Osteocyte (in vitro differentiated cells): ENCODE results near the gene RMC1. TPM values are rescaled to one million over a fixed set of nuclear protein-coding genes. Genes with fewer than 3 reads are reported as not detected.

Experiments used
- DNase-seq: peaks from one replicate; pipeline ENCODE4 v3.0.0; 2021; ENCODE audit warnings: mixed read lengths; ENCODE audit not compliant: unreplicated experiment; ENCODE audit errors: extremely low spot score
- H3K27ac Mint-ChIP-seq: one replicate; pipeline ENCODE4 v1.8.0; 2021; ENCODE audit warnings: mild to moderate bottlenecking, mixed read lengths; ENCODE audit not compliant: unreplicated experiment
- H3K27me3 Mint-ChIP-seq: one replicate; pipeline ENCODE4 v1.8.0; 2021; ENCODE audit warnings: mixed read lengths; ENCODE audit not compliant: unreplicated experiment
- H3K36me3 Mint-ChIP-seq: one replicate; pipeline ENCODE4 v1.8.0; 2021; ENCODE audit warnings: mixed read lengths; ENCODE audit not compliant: unreplicated experiment
- H3K4me1 Mint-ChIP-seq: one replicate; pipeline ENCODE4 v1.8.0; 2021; ENCODE audit warnings: mixed read lengths; ENCODE audit not compliant: unreplicated experiment
- H3K4me3 Mint-ChIP-seq: one replicate; pipeline ENCODE4 v1.8.0; 2021; ENCODE audit warnings: mild to moderate bottlenecking, moderate library complexity, mixed read lengths; ENCODE audit not compliant: unreplicated experiment
- H3K9me3 Mint-ChIP-seq: one replicate; pipeline ENCODE4 v1.8.0; 2021; ENCODE audit warnings: mixed read lengths; ENCODE audit not compliant: unreplicated experiment
- total RNA-seq: library from RNA; stranded (reverse); gene quantifications from 2 replicates; pipeline ENCODE4 v1.2.1, GENCODE V29; 2021
- TF ChIP-seq, protein P1 (sequence below): fragments of 200-600 bp; sonication (generic); IDR thresholded peaks from 2 replicates; pipeline ENCODE4 v1.5.0; 2021; ENCODE audit warnings: antibody characterized with exemption, mild to moderate bottlenecking, moderate library complexity

Gene RMC1
- total RNA-seq, 1 donor from 2014 or later = 25.5 TPM

GRCh38 chr18:23493654-23494053 lies 9.7 kb upstream of the RMC1 start:
- TF ChIP-seq, protein P1, sequence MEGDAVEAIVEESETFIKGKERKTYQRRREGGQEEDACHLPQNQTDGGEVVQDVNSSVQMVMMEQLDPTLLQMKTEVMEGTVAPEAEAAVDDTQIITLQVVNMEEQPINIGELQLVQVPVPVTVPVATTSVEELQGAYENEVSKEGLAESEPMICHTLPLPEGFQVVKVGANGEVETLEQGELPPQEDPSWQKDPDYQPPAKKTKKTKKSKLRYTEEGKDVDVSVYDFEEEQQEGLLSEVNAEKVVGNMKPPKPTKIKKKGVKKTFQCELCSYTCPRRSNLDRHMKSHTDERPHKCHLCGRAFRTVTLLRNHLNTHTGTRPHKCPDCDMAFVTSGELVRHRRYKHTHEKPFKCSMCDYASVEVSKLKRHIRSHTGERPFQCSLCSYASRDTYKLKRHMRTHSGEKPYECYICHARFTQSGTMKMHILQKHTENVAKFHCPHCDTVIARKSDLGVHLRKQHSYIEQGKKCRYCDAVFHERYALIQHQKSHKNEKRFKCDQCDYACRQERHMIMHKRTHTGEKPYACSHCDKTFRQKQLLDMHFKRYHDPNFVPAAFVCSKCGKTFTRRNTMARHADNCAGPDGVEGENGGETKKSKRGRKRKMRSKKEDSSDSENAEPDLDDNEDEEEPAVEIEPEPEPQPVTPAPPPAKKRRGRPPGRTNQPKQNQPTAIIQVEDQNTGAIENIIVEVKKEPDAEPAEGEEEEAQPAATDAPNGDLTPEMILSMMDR = no peak
- H3K4me3 Mint-ChIP-seq = no peak overlapping the region
- H3K4me1 Mint-ChIP-seq = no peaks in the 10 kb centered on the region
- H3K27ac Mint-ChIP-seq = no peak overlapping the region
- H3K36me3 Mint-ChIP-seq = peaks cover 3% of the 10 kb centered on the region
- peaks cover 12% of the 10 kb centered on the region for H3K9me3 Mint-ChIP-seq
- no peak for DNase-seq
- H3K27me3 Mint-ChIP-seq = no peaks in the 10 kb centered on the region

GRCh38 chr18:23494992-23495391 lies 8.3 kb upstream of the RMC1 start:
- Mint-ChIP-seq H3K9me3 (peaks cover 12% of the 10 kb centered on the region), H3K27ac (no peak overlapping the region), H3K36me3 (peaks cover 3% of the 10 kb centered on the region), H3K27me3 (no peaks in the 10 kb centered on the region), H3K4me3 (no peak overlapping the region), H3K4me1 (no peaks in the 10 kb centered on the region)
- TF ChIP-seq, protein P1 = no peak
- DNase-seq = no peak

DNA sequence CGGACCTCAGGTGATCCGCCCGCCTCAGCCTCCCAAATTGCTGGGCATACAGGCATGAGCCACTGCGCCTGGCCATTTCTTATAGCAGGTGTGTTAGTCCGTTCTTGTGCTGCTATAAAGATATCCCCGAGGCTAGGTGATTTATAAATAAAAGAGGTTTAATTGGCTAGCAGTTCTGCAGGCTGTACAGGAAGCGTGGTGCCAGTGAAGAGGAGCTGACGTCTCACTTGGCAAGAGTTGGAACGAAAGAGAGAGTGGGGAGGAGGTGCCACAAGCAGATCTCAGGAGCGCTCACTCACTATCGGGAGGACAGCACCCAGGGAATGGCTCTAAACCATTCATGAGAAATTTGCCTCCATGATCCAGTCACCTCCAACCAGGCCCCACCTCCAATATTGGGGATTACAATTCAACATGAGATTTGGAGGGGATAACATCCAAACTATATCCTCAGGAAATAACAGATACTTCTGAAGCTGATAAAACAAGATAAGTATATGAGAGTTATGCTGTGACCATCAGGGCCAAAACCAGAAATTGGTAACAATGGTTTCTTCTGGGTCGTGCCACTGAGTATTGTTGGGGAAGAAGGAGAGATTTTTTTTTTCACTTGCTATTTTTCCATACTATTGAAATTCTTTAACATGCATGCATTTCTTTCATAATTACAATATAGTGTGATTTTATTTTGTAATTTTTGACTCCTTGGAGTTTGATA lies 7.4 kb upstream of the RMC1 start:
- no peak for DNase-seq
- TF ChIP-seq, protein P1 = no peak
- Mint-ChIP-seq H3K4me1 (no peaks in the 10 kb centered on the region), H3K27me3 (no peaks in the 10 kb centered on the region), H3K36me3 (peaks cover 3% of the 10 kb centered on the region), H3K4me3 (no peak overlapping the region), H3K9me3 (peaks cover 3% of the 10 kb centered on the region), H3K27ac (no peak overlapping the region)

DNA sequence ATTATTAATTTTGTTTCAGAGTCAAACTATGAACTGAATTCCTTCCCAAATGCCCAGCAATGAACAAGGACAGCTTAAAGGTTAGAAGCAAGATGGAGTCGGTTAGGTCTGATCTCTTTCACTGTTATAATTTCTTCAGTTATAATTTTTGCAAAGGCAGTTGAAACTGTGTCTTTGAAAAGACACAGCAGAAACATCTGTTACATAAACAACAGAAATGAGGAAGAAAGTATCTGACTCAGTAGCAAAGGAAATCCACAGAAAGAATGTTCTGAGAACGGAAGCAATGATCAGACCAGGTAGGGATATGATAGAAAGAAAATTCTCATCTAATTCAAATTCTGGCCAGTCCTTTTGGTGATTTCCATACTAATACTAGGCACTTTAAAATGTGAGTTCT lies 5.2 kb upstream of the RMC1 start:
- no peaks in the 10 kb centered on the region for H3K27me3 Mint-ChIP-seq
- peaks cover 9% of the 10 kb centered on the region for H3K4me1 Mint-ChIP-seq
- no peak overlapping the region for H3K27ac Mint-ChIP-seq
- no peak overlapping the region for H3K4me3 Mint-ChIP-seq
- no peaks in the 10 kb centered on the region for H3K9me3 Mint-ChIP-seq
- H3K36me3 Mint-ChIP-seq = no peaks in the 10 kb centered on the region
- TF ChIP-seq, protein P1 = no peak
- DNase-seq = no peak

DNA sequence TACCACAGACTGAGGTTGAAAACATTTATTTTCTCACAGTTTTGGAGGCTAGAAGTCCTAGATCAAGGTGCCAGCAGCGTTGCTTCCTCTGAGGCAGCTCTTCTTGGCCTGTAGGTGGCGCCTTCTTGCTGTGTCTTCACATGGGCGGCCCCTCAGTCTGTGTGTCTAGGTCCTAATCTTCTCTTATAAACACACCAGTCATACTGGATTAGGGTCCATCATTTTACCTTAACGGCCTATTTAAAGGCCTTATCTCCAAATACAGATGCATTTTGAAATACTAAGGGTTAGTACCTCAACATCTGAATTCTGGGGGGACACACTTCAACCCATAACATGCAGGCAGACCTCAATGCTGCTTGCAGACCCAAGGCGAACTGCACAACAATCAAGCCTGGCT lies 4.4 kb upstream of the RMC1 start:
- no peak for DNase-seq
- H3K36me3 Mint-ChIP-seq = no peaks in the 10 kb centered on the region
- H3K4me3 Mint-ChIP-seq = no peak overlapping the region
- H3K27ac Mint-ChIP-seq = no peak overlapping the region
- no peaks in the 10 kb centered on the region for H3K27me3 Mint-ChIP-seq
- TF ChIP-seq, protein P1 = peak; percentile 79
- H3K9me3 Mint-ChIP-seq = no peaks in the 10 kb centered on the region
- H3K4me1 Mint-ChIP-seq = peaks cover 9% of the 10 kb centered on the region
